Measurements from ENCODE around the gene ADGRB3.

GRCh38 chr6:69303382-69303781, 668.3 kb downstream of the ADGRB3 start:
- TF ChIP-seq, protein P1, sequence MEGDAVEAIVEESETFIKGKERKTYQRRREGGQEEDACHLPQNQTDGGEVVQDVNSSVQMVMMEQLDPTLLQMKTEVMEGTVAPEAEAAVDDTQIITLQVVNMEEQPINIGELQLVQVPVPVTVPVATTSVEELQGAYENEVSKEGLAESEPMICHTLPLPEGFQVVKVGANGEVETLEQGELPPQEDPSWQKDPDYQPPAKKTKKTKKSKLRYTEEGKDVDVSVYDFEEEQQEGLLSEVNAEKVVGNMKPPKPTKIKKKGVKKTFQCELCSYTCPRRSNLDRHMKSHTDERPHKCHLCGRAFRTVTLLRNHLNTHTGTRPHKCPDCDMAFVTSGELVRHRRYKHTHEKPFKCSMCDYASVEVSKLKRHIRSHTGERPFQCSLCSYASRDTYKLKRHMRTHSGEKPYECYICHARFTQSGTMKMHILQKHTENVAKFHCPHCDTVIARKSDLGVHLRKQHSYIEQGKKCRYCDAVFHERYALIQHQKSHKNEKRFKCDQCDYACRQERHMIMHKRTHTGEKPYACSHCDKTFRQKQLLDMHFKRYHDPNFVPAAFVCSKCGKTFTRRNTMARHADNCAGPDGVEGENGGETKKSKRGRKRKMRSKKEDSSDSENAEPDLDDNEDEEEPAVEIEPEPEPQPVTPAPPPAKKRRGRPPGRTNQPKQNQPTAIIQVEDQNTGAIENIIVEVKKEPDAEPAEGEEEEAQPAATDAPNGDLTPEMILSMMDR (IDR thresholded peaks at IDR 0.05; ENCODE audit: low read length), result no peak
- TF ChIP-seq EZH2 (IDR thresholded peaks at IDR 0.05; ENCODE audit: borderline replicate concordance, low read length), result no peak
